GM19099 (cell line): Measurements from ENCODE around the gene CENATAC.

Source experiments
- POLR2A ChIP-seq: IDR thresholded peaks from 3 replicates; pipeline ENCODE4 v1.6.1; 2011; ENCODE audit warnings: low read depth; ENCODE audit not compliant: insufficient read length; ENCODE audit errors: extremely low read depth

Gene CENATAC

GRCh38 chr11:119041821-119042514 lies 44.0 kb downstream of the CENATAC start:
- TF ChIP-seq POLR2A, result no peak

- no peak for TF ChIP-seq POLR2A
Measured at GRCh38 chr11:119042927-119043326, 45.0 kb downstream of the CENATAC start.

GRCh38 chr11:119044708-119045107 lies 46.8 kb downstream of the CENATAC start:
- no peak for TF ChIP-seq POLR2A

DNA sequence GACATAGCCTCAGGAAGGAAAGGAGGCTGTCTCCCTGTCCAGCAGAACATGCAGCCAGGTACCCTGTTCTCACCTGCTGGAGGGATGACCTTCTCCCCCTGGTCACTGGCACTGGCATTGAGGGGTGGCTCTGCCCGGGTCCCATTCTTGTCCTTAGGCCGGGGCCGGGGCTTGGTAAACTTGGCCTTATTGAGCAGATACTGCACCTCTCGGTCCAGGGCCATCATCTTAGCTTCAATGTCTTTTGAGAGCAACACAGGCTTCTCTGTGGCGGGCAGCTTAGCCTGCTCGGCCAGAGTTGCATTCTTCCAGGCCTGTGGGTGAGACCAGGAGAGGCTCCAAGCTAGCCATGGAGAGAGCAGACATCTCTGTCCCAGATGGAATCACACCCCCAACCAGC lies 48.6 kb downstream of the CENATAC start:
- no peak for TF ChIP-seq POLR2A

DNA sequence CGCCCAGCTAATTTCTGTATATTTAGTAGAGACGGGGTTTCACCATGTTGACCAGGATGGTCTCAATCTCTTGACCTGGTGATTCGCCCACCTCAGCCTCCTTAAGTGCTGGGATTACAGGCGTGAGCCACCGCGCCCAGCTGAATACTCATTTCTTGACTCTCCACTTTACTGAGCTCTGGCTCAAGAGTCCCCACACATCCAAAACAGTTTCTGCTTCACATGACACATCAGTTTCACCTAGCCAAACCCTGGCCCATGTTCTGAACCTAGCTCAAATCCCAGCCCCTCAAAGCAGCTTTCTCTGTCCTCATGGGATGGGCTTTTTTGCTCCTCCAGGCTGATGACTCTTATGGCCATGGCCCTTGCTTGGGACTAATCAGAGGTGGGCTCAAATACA lies 49.3 kb downstream of the CENATAC start:
- no peak for TF ChIP-seq POLR2A

GRCh38 chr11:119048644-119049043 lies 50.7 kb downstream of the CENATAC start:
- no peak for TF ChIP-seq POLR2A

- no peak for TF ChIP-seq POLR2A
Measured at GRCh38 chr11:119049081-119049480, 51.1 kb downstream of the CENATAC start.

DNA sequence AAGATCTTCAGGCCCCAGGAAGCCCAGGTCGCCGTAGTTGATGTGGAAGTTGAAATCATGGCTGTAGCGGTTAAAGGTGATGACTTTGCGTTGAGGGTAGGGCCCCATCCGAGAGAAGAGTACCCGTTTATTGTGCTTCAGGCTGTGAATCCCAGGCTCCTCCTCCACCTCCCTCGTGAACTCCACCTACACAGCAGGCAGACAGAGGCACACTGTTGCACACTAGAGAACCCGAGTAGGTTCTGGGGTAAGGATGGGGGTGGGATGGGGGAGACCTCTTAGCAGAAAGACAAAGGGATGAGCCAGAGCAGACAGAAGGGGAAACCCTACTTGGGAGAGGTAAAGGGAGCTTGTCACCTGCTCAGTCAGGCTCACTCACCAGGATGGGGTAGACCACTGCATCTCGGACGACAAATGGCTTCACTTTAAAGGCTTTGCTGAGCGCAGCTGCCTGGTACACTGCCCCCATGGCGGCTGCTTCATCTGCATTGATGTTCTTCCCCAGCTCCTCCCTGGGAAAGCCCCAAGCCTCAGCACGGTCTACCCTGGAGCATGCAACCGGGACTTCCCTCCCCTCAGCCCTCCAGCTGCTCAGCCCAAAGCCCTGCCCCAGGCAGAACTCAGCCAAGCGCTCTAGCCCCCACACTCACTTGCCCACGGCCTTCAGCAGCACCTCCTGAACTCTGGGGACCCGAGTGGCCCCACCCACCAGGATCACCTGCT lies 53.7 kb downstream of the CENATAC start:
- TF ChIP-seq POLR2A, result peak; percentile 20

GRCh38 chr11:119052163-119052814 lies 54.4 kb downstream of the CENATAC start:
- TF ChIP-seq POLR2A, result no peak

DNA sequence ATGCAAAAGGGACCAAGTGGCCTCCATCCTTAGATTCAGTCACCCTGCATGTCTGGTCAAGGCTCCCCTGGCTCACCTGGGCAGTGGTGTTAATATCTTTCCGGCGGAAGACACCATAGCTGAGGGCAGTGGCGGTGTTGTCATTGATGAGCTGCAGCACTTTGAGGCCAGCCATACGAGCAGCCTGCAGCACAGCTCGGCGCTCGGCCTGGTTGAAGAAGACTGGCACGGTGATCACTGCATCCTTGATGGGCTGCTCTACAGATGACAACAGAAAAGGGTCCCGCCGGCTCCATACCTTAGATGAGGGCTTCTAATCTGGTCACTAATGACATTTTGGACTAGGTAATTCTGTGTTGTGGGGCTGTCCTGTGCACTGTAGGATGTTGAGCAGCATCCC lies 56.5 kb downstream of the CENATAC start:
- TF ChIP-seq POLR2A, result no peak

GRCh38 chr11:119055901-119056300 lies 58.0 kb downstream of the CENATAC start:
- TF ChIP-seq POLR2A, result no peak

GRCh38 chr11:119056421-119056999 lies 58.6 kb downstream of the CENATAC start:
- TF ChIP-seq POLR2A, result no peak

- TF ChIP-seq POLR2A, result peak; percentile 81
Measured at GRCh38 chr11:119057000-119057769, 59.2 kb downstream of the CENATAC start, which contains the start of gene HYOU1. TSS of gene HYOU1 (minus strand) at chr11:119057205. CDS start at chr11:119056160, 1,045 bp downstream.

GRCh38 chr11:119061256-119061655 lies 63.3 kb downstream of the CENATAC start:
- TF ChIP-seq POLR2A, result no peak

DNA sequence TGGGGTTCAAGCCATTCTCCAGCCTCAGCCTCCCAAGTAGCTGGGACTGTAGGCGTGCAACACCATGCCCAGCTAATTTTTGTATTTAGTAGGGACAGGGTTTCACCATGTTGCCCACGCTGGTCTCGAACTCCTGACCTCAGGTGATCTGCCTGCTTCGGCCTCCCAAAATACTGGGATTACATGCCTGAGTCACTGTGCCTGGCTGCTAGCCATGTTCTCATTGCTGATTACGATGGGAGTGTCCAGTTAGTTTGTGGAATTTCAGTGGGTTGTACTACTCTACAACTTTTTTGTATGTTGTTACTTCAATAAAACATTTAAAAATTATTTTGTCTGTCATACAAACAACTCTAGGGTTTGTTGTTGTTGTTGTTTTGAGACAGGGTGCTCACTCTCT lies 64.8 kb downstream of the CENATAC start:
- no peak for TF ChIP-seq POLR2A
